WERI-Rb-1 (cell line): ENCODE data around the gene DCAF7.

ENCODE experiments used
- DNase-seq: peaks from one replicate; pipeline ENCODE4 v3.0.0-alpha.2; 2020
- H3K27ac ChIP-seq: fragments of 250-450 bp; sonication (Bioruptor Pico); 2 replicates; pipeline ENCODE4 v1.5.1; 2020; ENCODE audit warnings: mild to moderate bottlenecking, moderate library complexity
- H3K27me3 ChIP-seq: fragments of 250-450 bp; sonication (Bioruptor Pico); 2 replicates; pipeline ENCODE4 v1.5.1; 2021; ENCODE audit warnings: mild to moderate bottlenecking, low read depth, moderate library complexity; ENCODE audit not compliant: insufficient read depth, severe bottlenecking
- H3K36me3 ChIP-seq: fragments of 250-450 bp; sonication (Bioruptor Pico); 2 replicates; pipeline ENCODE4 v1.5.1; 2020; ENCODE audit warnings: mild to moderate bottlenecking, moderate library complexity
- H3K4me3 ChIP-seq: 2 replicates; pipeline ENCODE4 v1.5.1; 2011; ENCODE audit warnings: low read depth, mild to moderate bottlenecking, control low read depth, low read length
- H3K9me3 ChIP-seq: fragments of 250-450 bp; sonication (Bioruptor Pico); 2 replicates; pipeline ENCODE4 v1.5.1; 2021; ENCODE audit warnings: mild to moderate bottlenecking, moderate library complexity; ENCODE audit not compliant: severe bottlenecking
- CTCF ChIP-seq: IDR thresholded peaks from 2 replicates; pipeline ENCODE4 v1.5.1; 2011; ENCODE audit warnings: low read depth, mild to moderate bottlenecking, control low read depth, inconsistent platforms, low read length

The DCAF7 gene

GRCh38 chr17:63629627-63630026 lies 79.3 kb downstream of the DCAF7 start:
- Histone ChIP-seq H3K9me3 (no peaks in the 10 kb centered on the region), H3K36me3 (peaks cover 29% of the 10 kb centered on the region), H3K4me3 (no peak overlapping the region), H3K27me3 (no peaks in the 10 kb centered on the region), H3K27ac (no peak overlapping the region)
- TF ChIP-seq CTCF, result no peak
- DNase-seq, result no peak

GRCh38 chr17:63631062-63631461 lies 80.8 kb downstream of the DCAF7 start:
- no peak for TF ChIP-seq CTCF
- H3K27me3 ChIP-seq, result no peaks in the 10 kb centered on the region
- H3K4me3 ChIP-seq, result no peak overlapping the region
- H3K36me3 ChIP-seq, result peaks cover 43% of the 10 kb centered on the region
- no peaks in the 10 kb centered on the region for H3K9me3 ChIP-seq
- no peak overlapping the region for H3K27ac ChIP-seq
- no peak for DNase-seq

GRCh38 chr17:63631626-63632025 lies 81.3 kb downstream of the DCAF7 start:
- H3K27ac ChIP-seq, result no peak overlapping the region
- no peaks in the 10 kb centered on the region for H3K9me3 ChIP-seq
- no peak for TF ChIP-seq CTCF
- H3K4me3 ChIP-seq, result no peak overlapping the region
- DNase-seq, result no peak
- no peaks in the 10 kb centered on the region for H3K27me3 ChIP-seq
- H3K36me3 ChIP-seq, result peaks cover 47% of the 10 kb centered on the region

GRCh38 chr17:63633742-63634141 lies 83.5 kb downstream of the DCAF7 start:
- H3K27ac ChIP-seq, result no peak overlapping the region
- no peak overlapping the region for H3K4me3 ChIP-seq
- H3K9me3 ChIP-seq, result no peaks in the 10 kb centered on the region
- DNase-seq, result no peak
- no peaks in the 10 kb centered on the region for H3K27me3 ChIP-seq
- no peak for TF ChIP-seq CTCF
- H3K36me3 ChIP-seq, result peaks cover 58% of the 10 kb centered on the region

- H3K36me3 ChIP-seq, result peaks cover 58% of the 10 kb centered on the region
- no peak for DNase-seq
- H3K9me3 ChIP-seq, result no peaks in the 10 kb centered on the region
- no peak overlapping the region for H3K4me3 ChIP-seq
- no peak overlapping the region for H3K27ac ChIP-seq
- no peak for TF ChIP-seq CTCF
- no peaks in the 10 kb centered on the region for H3K27me3 ChIP-seq
Observed at GRCh38 chr17:63634163-63634562, 83.9 kb downstream of the DCAF7 start.

- Histone ChIP-seq H3K4me3 (no peak overlapping the region), H3K27me3 (no peaks in the 10 kb centered on the region), H3K27ac (no peak overlapping the region), H3K9me3 (no peaks in the 10 kb centered on the region), H3K36me3 (peaks cover 56% of the 10 kb centered on the region)
- DNase-seq, result no peak
- TF ChIP-seq CTCF, result no peak
Observed at GRCh38 chr17:63634816-63635215, 84.5 kb downstream of the DCAF7 start.
